ENCODE measurements around the gene ZNF22.

ZNF22 gene

DNA sequence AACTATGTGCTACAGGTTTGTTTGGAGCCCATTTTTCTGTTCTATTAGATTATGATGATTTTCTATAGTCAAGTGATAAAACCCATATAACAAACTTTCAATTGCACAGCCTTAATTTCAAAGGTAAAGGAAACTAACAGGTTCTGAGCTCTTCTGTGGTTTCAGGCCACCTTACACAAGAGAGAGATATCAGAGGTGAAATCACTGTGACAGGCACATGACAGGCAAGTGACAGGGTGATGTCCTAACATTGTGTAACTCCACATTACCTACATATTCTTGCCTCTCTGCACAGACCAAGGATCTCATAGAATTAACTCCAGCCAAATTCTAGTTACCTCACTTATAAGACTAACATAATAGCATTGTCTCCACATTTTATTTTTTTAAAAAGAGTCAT is 35.0 kb downstream of the ZNF22 start:
- no peak for DNase-seq

DNA sequence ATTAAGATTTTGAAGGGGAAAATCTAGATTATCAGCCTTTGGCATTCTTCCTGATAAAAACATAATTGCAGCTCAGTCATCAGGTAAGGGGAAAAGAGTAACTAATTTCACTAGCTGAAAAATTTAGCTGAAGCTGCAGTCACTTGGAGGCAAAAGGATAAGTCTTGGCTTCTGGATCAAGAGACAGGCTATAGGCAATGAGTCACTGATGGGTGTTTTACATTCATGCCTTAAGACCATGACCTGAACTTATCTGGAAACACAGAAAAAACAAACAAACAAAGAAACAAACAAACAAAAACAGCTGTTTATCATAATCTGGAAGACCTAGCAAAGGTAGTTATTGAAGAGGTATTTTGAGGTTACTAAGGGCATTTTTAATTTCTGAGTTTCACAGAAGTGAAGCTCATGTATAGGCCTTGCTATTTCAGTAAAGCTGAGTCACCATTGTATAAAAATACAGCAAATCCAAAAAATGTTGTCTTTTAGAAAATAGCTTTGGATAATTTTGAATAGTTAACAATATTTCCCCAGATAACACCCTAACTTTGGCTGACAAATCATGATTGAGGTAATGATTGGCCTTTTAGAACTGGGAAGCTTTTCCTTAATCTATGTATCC is 40.3 kb downstream of the ZNF22 start:
- DNase-seq, result no peak

DNA sequence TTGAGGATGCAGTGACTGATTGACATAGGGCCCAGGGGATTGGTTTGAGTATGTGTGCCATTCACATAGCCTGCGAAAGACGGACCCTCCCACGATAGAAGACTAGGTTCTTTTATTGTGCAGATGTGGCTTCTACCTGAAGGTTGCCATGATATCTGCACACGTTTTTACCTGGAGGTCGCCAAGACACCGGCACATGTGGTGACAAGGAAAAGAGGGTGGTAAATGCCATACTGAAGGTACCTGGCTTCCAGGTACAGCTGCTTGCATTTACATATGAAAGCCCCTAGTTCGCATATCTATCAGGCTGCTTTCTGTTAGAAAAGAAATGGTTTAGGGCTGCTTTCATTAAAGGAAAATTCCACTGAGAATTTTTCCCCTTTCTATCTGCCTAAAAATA is 43.6 kb downstream of the ZNF22 start:
- DNase-seq, result no peak

DNA sequence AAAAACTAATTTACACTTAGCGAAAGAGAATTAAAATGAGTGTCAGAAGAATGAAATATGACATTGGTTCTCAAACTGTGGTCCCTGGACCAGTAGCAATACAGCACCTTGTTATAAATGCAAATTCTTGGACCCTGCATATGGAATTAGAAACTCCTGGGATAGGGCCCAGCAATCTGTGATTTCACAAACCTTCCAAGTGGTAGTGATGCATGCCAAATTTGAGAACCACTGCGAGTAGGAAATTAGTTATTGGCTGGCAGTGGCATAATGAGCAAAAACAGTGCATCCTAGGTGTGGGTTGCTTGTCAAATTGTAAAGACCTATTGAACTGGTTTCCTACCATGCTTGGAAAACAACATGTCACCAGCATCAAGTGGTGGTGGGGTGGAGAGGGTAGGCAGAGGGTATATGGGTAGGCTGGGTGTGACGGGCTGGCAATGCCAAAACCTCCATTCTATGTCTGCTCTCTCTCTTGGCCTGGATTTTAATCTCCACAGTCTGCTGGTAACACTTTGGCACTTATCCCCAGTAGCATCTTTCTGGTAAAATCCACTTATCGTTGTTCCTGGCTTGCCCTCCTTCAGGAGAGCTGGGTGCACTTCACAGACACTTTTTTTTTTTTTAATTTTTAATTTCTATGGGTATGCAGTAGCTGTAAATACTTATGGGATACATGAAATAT is 50.0 kb downstream of the ZNF22 start:
- no peak for DNase-seq

DNA sequence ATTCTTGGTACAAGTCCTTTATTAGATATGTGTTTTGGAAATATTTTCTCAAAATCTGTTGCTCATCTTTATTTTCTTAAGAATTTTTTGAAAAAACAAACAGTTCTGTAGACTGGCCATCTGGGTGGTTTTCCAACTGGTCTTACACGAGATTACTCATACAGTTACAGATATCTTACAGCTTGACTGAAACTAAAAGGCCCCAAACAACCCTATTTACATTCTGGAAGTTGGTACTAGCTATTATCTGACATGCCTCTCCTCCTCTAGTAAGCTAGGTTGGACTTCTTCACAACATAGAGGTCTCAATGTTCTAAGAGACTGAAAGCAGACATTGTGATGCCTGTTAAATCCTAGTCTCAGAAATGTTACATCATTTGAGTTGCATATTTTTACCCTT is 52.0 kb downstream of the ZNF22 start:
- no peak for DNase-seq

DNA sequence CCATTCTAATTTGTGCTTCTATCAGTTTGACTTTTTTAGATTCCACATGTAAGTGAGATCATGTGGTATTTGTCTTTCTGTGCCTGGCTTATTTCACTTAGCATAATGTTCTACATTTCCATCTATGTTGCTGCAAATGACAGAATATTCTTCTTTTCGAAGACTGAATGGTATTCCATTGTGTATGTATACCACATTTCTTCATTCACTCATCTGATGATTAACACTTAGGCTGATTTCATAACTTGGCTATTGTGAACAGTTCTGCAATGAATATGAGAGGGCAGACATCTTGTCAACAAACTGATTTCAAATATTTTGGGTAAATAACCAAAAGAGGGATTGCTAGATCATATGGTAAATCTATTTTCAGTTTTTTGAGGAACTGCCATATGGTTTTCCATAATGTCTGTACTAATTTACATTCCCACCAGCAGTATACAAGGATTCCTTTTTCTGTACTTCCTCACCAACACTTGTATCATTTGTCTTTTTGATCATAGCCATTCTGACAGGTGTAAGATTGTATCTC is 52.9 kb downstream of the ZNF22 start:
- DNase-seq, result no peak
